Measurements from ENCODE around the gene PTPRC. TPM values are rescaled to one million over a fixed set of nuclear protein-coding genes. Genes with fewer than 3 reads are reported as not detected.

The PTPRC gene
- total RNA-seq, 1 experiment from 2014 or later = 1.4 TPM

DNA sequence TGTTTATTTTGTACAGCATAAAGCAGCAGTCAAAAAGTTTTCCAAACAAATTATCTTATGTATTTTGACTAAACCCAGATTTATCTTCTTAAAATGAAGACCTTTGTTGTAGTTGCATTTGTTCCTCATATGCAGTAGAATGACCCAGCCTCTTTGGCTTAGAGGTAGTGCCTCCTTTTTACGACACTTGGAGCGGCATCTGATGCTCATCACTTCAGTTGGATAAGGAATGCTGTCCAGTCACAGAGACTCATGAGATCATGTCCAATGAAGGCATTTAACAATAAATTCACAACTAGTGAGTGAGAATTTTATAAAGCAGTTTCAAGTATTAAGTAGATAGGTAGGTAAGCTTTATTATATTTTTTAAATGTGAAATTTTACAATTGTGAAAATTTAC is 35.2 kb downstream of the PTPRC start:
- ATAC-seq (no peak), DNase-seq (ENCODE audit: low read depth, low spot score) (no peak)
- intact Hi-C loops (cut with micrococcal nuclease; ENCODE audit: unreplicated experiment) = no loop called here
- no peaks in the 10 kb centered on the region for H3K27me3 ChIP-seq (ENCODE audit: control insufficient read depth, insufficient read depth, low read length)
- H3K27ac ChIP-seq (ENCODE audit: low read length) = no peak overlapping the region
- H3K36me3 ChIP-seq (ENCODE audit: control insufficient read depth, insufficient read depth, low read length) = no peaks in the 10 kb centered on the region
- in situ Hi-C loops (cut with HindIII; ENCODE audit: low pct_unique_long_range_greater_than_20kb, low sequenced_read_pairs) = no loop called here
- H3K9me3 ChIP-seq (ENCODE audit: control insufficient read depth, insufficient read depth, low read depth, low read length) = no peaks in the 10 kb centered on the region
- POLR2A ChIA-PET = no interaction called here
- no peaks in the 10 kb centered on the region; the same call in 1 of the 2 replicates for H3K4me1 ChIP-seq (ENCODE audit: control insufficient read depth, insufficient read depth, low read length)
- H3K4me3 ChIP-seq (ENCODE audit: low read depth in 2 of 2, low read length in 2 of 2) = no peak overlapping the region
- TF ChIP-seq REST (IDR thresholded peaks at IDR 0.05; ENCODE audit: insufficient read depth in 1 of 2, low read depth in 2 of 2, low read length in 1 of 2) = no peak
- no peak for TF ChIP-seq TCF7L2 (IDR thresholded peaks at IDR 0.05; ENCODE audit: low read depth, low read length)
- TF ChIP-seq, protein P1, sequence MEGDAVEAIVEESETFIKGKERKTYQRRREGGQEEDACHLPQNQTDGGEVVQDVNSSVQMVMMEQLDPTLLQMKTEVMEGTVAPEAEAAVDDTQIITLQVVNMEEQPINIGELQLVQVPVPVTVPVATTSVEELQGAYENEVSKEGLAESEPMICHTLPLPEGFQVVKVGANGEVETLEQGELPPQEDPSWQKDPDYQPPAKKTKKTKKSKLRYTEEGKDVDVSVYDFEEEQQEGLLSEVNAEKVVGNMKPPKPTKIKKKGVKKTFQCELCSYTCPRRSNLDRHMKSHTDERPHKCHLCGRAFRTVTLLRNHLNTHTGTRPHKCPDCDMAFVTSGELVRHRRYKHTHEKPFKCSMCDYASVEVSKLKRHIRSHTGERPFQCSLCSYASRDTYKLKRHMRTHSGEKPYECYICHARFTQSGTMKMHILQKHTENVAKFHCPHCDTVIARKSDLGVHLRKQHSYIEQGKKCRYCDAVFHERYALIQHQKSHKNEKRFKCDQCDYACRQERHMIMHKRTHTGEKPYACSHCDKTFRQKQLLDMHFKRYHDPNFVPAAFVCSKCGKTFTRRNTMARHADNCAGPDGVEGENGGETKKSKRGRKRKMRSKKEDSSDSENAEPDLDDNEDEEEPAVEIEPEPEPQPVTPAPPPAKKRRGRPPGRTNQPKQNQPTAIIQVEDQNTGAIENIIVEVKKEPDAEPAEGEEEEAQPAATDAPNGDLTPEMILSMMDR (IDR thresholded peaks at IDR 0.05) = no peak
- no peak for TF ChIP-seq POLR2AphosphoS5 (IDR thresholded peaks at IDR 0.05; ENCODE audit: low read depth, low read length)
- no peak for TF ChIP-seq SIN3A (IDR thresholded peaks at IDR 0.05; ENCODE audit: borderline replicate concordance, insufficient read depth, low read depth, low read length)
- CTCF ChIA-PET = no interaction called here
- no TSS peak for BruUV-seq (replicated peaks)

DNA sequence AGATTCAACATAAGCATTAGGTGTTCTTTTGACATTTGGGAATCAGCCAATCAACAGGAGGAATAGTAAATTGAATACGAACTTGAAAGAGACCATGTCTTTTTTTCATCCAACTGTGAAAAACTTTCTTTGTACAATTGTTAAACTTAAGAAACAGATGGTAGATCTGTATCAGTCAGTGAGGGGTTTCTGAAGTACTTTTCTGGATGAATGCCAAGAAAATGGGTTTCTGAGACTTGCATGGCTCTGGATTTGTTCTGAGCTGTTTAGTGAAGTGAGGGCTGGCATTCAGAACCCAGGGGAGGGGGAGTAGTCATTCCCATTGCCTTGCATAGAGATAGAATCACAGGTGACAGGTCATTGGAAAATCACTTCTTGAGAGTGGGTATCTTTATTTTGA is 37.4 kb downstream of the PTPRC start:
- no peak overlapping the region for H3K27ac ChIP-seq (ENCODE audit: low read length)
- in situ Hi-C loops (cut with HindIII; ENCODE audit: low pct_unique_long_range_greater_than_20kb, low sequenced_read_pairs) = no loop called here

More for the DNA sequence above, 37.4 kb downstream of the PTPRC start:
- Histone ChIP-seq H3K4me1 (ENCODE audit: control insufficient read depth, insufficient read depth, low read length) (peaks cover 8% of the 10 kb centered on the region), H3K9me3 (ENCODE audit: control insufficient read depth, insufficient read depth, low read depth, low read length) (no peaks in the 10 kb centered on the region), H3K27me3 (ENCODE audit: control insufficient read depth, insufficient read depth, low read length) (no peaks in the 10 kb centered on the region), H3K36me3 (ENCODE audit: control insufficient read depth, insufficient read depth, low read length) (no peaks in the 10 kb centered on the region), H3K4me3 (ENCODE audit: low read depth in 2 of 2, low read length in 2 of 2) (no peak overlapping the region)
- intact Hi-C loops (cut with micrococcal nuclease; ENCODE audit: unreplicated experiment) = no loop called here
- DNase-seq (ENCODE audit: low read depth, low spot score) = no peak
- POLR2A ChIA-PET = no interaction called here
- no peak for ATAC-seq
- no TSS peak for BruUV-seq (replicated peaks)
- TF ChIP-seq TCF7L2 (IDR thresholded peaks at IDR 0.05; ENCODE audit: low read depth, low read length) (no peak), SIN3A (IDR thresholded peaks at IDR 0.05; ENCODE audit: borderline replicate concordance, insufficient read depth, low read depth, low read length) (no peak), REST (IDR thresholded peaks at IDR 0.05; ENCODE audit: insufficient read depth in 1 of 2, low read depth in 2 of 2, low read length in 1 of 2) (no peak), POLR2AphosphoS5 (IDR thresholded peaks at IDR 0.05; ENCODE audit: low read depth, low read length) (no peak)
- TF ChIP-seq, protein P1 (IDR thresholded peaks at IDR 0.05) = no peak
- CTCF ChIA-PET = no interaction called here
